Fibroblast of skin of scalp (primary cell): ENCODE measurements around the gene WNT2B.

Experiments used
- DNase-seq: peaks from one replicate; pipeline ENCODE4 v3.0.0-alpha.2; 2013

Gene WNT2B

GRCh38 chr1:112505400-112505785, 3.4 kb upstream of the WNT2B start:
- no peak for DNase-seq

- DNase-seq, result no peak
Measured at GRCh38 chr1:112505878-112506277, 2.9 kb upstream of the WNT2B start.

- no peak for DNase-seq
Measured at GRCh38 chr1:112506306-112506705, 2.5 kb upstream of the WNT2B start.

GRCh38 chr1:112506731-112507130, 2.0 kb upstream of the WNT2B start:
- no peak for DNase-seq

GRCh38 chr1:112507336-112507735, 1.4 kb upstream of the WNT2B start:
- DNase-seq, result no peak

GRCh38 chr1:112507921-112508277, 866 bp upstream of the WNT2B start:
- peak; percentile 29 for DNase-seq

- DNase-seq, result no peak
Measured at GRCh38 chr1:112509005-112509659, 367 bp downstream of the WNT2B start.

GRCh38 chr1:112509660-112510178, 954 bp downstream of the WNT2B start:
- DNase-seq, result no peak

GRCh38 chr1:112510340-112510739, 1.6 kb downstream of the WNT2B start:
- DNase-seq, result no peak

- no peak for DNase-seq
Measured at GRCh38 chr1:112511897-112512296, 3.1 kb downstream of the WNT2B start.

GRCh38 chr1:112513112-112513870, 4.5 kb downstream of the WNT2B start:
- no peak for DNase-seq

GRCh38 chr1:112514901-112515300, 6.1 kb downstream of the WNT2B start:
- DNase-seq, result no peak

GRCh38 chr1:112515311-112516009, 6.7 kb downstream of the WNT2B start:
- peak; percentile 62 for DNase-seq

- no peak for DNase-seq
Measured at GRCh38 chr1:112516141-112516540, 7.4 kb downstream of the WNT2B start.

- no peak for DNase-seq
Measured at GRCh38 chr1:112517231-112517630, 8.5 kb downstream of the WNT2B start.

GRCh38 chr1:112517646-112518045, 8.9 kb downstream of the WNT2B start:
- no peak for DNase-seq

- DNase-seq, result no peak
Measured at GRCh38 chr1:112518186-112518585, 9.4 kb downstream of the WNT2B start.

- DNase-seq, result peak; percentile 29
Measured at GRCh38 chr1:112520166-112520565, 11.4 kb downstream of the WNT2B start.

- DNase-seq, result peak; percentile 97
Measured at GRCh38 chr1:112522621-112523020, 13.9 kb downstream of the WNT2B start.

GRCh38 chr1:112524251-112524650, 15.5 kb downstream of the WNT2B start:
- DNase-seq, result peak; percentile 89

- DNase-seq, result peak; percentile 63
Measured at GRCh38 chr1:112524986-112525385, 16.2 kb downstream of the WNT2B start.

- DNase-seq, result peak; percentile 78
Measured at GRCh38 chr1:112527266-112528010, 18.7 kb downstream of the WNT2B start.

- DNase-seq, result peak; percentile 76
Measured at GRCh38 chr1:112528076-112528475, 19.3 kb downstream of the WNT2B start.
